GM12891 (cell line): ENCODE measurements around the gene ASF1A.

Experiments
- POLR2A ChIP-seq: IDR thresholded peaks from 2 replicates; pipeline ENCODE4 v1.6.1; 2011; ENCODE audit warnings: low read depth, low read length, control low read depth
- POLR2AphosphoS5 ChIP-seq: IDR thresholded peaks from 2 replicates; pipeline ENCODE4 v1.6.1; 2011; ENCODE audit warnings: low read depth, low read length, control low read depth
- SPI1 ChIP-seq: IDR thresholded peaks from 2 replicates; pipeline ENCODE4 v1.6.1; 2011; ENCODE audit warnings: low read depth, low read length, control low read depth
- TAF1 ChIP-seq: IDR thresholded peaks from 2 replicates; pipeline ENCODE4 v1.6.1; 2011; ENCODE audit warnings: low read depth, low read length, control low read depth

GRCh38 chr6:118869894-118870589 is 23.9 kb upstream of the ASF1A start:
- no peak for TF ChIP-seq POLR2AphosphoS5
- no peak for TF ChIP-seq POLR2A
- TF ChIP-seq SPI1, result no peak
- no peak for TF ChIP-seq TAF1
